Upper lobe of left lung (tissue), 6 donors: ENCODE results near the gene NANOGP8. TPM values are rescaled to one million over a fixed set of nuclear protein-coding genes. Genes with fewer than 3 reads are reported as not detected.
"Not testable (repeated sequence)": the region's sequence is repeated elsewhere in the genome, so short reads cannot be mapped to it uniquely, and the experiment has no call there.

Experiments
- ATAC-seq, 2 donors: fragments of 200-7000 bp; cut with Tn5 transposase; one replicate each; pipeline ENCODE4 v1.9.1; 2022; ENCODE audit warnings: mild to moderate bottlenecking in 2 of 2, moderate library complexity in 2 of 2; ENCODE audit not compliant: low FRiP score in 2 of 2
- DNase-seq, 2 donors: peaks; one replicate each; pipeline ENCODE4 v3.0.0-alpha.2; 2019 to 2020
- H3K27ac ChIP-seq, 4 donors: fragments of 200-600 bp; sonication (generic); one replicate each; pipeline ENCODE4 v1.5.1; 2016 to 2019
- H3K27me3 ChIP-seq, 4 donors: fragments of 200-600 bp; sonication (generic); one replicate each; pipeline ENCODE4 v1.5.1; 2017 to 2019
- H3K36me3 ChIP-seq, 4 donors: fragments of 200-600 bp; sonication (generic); one replicate each; pipeline ENCODE4 v1.5.1; 2016 to 2019
- H3K4me1 ChIP-seq, 4 donors: fragments of 200-600 bp; sonication (generic); one replicate each; pipeline ENCODE4 v1.5.1; 2018 to 2019
- H3K4me3 ChIP-seq, 4 donors: fragments of 200-600 bp; sonication (generic); one replicate each; pipeline ENCODE4 v1.5.1; 2017 to 2019; ENCODE audit warnings: mild to moderate bottlenecking in 2 of 4, moderate library complexity in 1 of 4
- H3K9me3 ChIP-seq, 4 donors: fragments of 200-600 bp; sonication (generic); one replicate each; pipeline ENCODE4 v1.5.1; 2018 to 2019
- EP300 ChIP-seq, 4 donors: sonication (generic); formaldehyde crosslinking; IDR thresholded peaks; one replicate each; pipeline ENCODE4 v1.5.1; 2017; ENCODE audit warnings: antibody characterized with exemption in 4 of 4, control low read depth in 2 of 4
- POLR2A ChIP-seq, 4 donors: fragments of 450-650 bp; IDR thresholded peaks; one replicate each; pipeline ENCODE4 v1.5.1; 2016 to 2017; ENCODE audit warnings: antibody characterized with exemption in 4 of 4, mild to moderate bottlenecking in 2 of 4
- POLR2AphosphoS5 ChIP-seq, 2 donors: sonication (generic); formaldehyde crosslinking; IDR thresholded peaks; one replicate each; pipeline ENCODE4 v1.5.1; 2017; ENCODE audit warnings: antibody characterized with exemption in 2 of 2
- WGBS, 2 donors: methylation state at CpG; one replicate each; pipeline ENCODE4 v1.1.5; 2017 to 2018; 5-methylcytosine and 5-hydroxymethylcytosine counted together
- total RNA-seq, 6 donors: library from RNA; depleted of rRNA in 4 of 6; stranded (reverse); fragments of >200 nt in 4 of 6; gene quantifications; one replicate each; pipeline versions ENCODE4 v1.1.0 to v1.2.1, GENCODE V29; 2016 to 2021
- TF ChIP-seq, protein P1 (sequence below), 6 experiments: fragments of 450-650 bp in 4 of 6; fragments of 200-600 bp in 2 of 6; sonication (generic) in 2 of 6; IDR thresholded peaks; one replicate each; pipeline ENCODE4 v1.5.1; 2016 to 2019; ENCODE audit warnings: antibody characterized with exemption in 6 of 6
- donor health status: DM: no; HTN: no; CAD: no; lungs with moderate emphysema.
- donor health status: DM: no; HTN: yes; CAD: no; lungs with severe emphysema.

The NANOGP8 gene
- total RNA-seq, 6 donors from 2014 or later = 0.46 to 8.4 (median 1.4) TPM; not detected in 1

DNA sequence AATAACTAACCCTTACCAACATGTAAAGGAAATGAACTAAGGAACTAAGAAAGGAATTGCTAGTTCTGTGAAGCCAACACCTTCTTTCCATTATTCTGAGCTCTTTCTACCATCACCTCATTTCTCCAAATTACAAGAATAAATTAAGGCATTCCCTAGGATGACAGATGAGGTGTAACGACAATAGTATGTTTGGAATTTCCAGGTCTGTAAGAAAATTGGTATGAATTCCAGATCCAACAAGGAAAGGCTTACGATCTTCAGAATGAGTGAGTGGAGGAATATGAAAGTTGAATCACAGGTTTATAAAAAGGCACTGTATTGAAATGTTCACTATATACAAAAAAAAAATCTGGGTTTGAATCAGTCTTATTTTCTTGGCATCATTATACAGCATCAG lies 4.5 kb upstream of the NANOGP8 start:
- H3K4me1 ChIP-seq = no peaks in the 10 kb centered on the region
- DNase-seq = no peak
- no peak overlapping the region for H3K27ac ChIP-seq
- WGBS, 2 donors = 73 to 77% methylated on average over 2 of the region's 2 CpGs
- no peaks in the 10 kb centered on the region for H3K27me3 ChIP-seq
- ATAC-seq = no peak
- H3K4me3 ChIP-seq = no peak overlapping the region
- H3K36me3 ChIP-seq = peaks cover 0 to 3% (median 0%) of the 10 kb centered on the region in 4 donors
- H3K9me3 ChIP-seq = no peaks in the 10 kb centered on the region
- TF ChIP-seq POLR2A (IDR thresholded peaks at IDR 0.05) = no peak
- no peak for TF ChIP-seq EP300 (IDR thresholded peaks at IDR 0.05)
- no peak for TF ChIP-seq POLR2AphosphoS5 (IDR thresholded peaks at IDR 0.05)
- TF ChIP-seq, protein P1, sequence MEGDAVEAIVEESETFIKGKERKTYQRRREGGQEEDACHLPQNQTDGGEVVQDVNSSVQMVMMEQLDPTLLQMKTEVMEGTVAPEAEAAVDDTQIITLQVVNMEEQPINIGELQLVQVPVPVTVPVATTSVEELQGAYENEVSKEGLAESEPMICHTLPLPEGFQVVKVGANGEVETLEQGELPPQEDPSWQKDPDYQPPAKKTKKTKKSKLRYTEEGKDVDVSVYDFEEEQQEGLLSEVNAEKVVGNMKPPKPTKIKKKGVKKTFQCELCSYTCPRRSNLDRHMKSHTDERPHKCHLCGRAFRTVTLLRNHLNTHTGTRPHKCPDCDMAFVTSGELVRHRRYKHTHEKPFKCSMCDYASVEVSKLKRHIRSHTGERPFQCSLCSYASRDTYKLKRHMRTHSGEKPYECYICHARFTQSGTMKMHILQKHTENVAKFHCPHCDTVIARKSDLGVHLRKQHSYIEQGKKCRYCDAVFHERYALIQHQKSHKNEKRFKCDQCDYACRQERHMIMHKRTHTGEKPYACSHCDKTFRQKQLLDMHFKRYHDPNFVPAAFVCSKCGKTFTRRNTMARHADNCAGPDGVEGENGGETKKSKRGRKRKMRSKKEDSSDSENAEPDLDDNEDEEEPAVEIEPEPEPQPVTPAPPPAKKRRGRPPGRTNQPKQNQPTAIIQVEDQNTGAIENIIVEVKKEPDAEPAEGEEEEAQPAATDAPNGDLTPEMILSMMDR (IDR thresholded peaks at IDR 0.05) = no peak

- Histone ChIP-seq H3K36me3 (peaks cover 0 to 3% (median 0%) of the 10 kb centered on the region in 4 donors), H3K27ac (no peak overlapping the region), H3K9me3 (no peaks in the 10 kb centered on the region), H3K4me1 (no peaks in the 10 kb centered on the region), H3K27me3 (no peaks in the 10 kb centered on the region), H3K4me3 (no peak overlapping the region)
- DNase-seq (no peak), ATAC-seq (no peak)
- 90 to 96% methylated on average over 1 of the region's 1 CpG for WGBS, 2 donors
- no peak for TF ChIP-seq POLR2AphosphoS5 (IDR thresholded peaks at IDR 0.05)
- TF ChIP-seq EP300 (IDR thresholded peaks at IDR 0.05) = no peak
- TF ChIP-seq POLR2A (IDR thresholded peaks at IDR 0.05) = no peak
- TF ChIP-seq, protein P1 (IDR thresholded peaks at IDR 0.05) = no peak
Observed at GRCh38 chr15:35088329-35088728, 3.2 kb upstream of the NANOGP8 start.

DNA sequence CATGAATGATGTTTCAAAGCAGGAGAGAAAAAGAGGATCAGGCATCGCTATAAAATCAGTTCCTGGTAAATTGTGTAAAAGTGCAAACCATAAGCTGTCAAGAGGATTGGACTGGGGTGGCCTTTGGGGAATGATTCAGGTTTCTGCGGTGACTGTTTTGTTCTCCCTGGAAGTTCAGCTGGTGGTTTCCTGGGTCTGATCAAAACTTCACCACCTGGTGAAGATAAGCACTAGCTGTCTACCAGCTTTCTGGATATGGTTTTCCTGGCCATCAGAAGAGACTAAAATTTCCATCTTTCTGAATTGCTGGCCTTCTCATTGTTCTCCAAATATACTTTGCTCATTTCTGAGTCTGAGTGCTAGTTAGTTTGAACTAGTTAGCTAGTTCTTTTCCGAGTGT lies 2.7 kb upstream of the NANOGP8 start:
- ATAC-seq (no peak), DNase-seq (no peak)
- no peaks in the 10 kb centered on the region for H3K27me3 ChIP-seq
- no peak overlapping the region for H3K4me3 ChIP-seq
- no peaks in the 10 kb centered on the region for H3K9me3 ChIP-seq
- H3K36me3 ChIP-seq = peaks cover 0 to 2% (median 0%) of the 10 kb centered on the region in 4 donors
- no peak overlapping the region for H3K27ac ChIP-seq
- TF ChIP-seq EP300 (IDR thresholded peaks at IDR 0.05) = no peak
- no peak for TF ChIP-seq POLR2A (IDR thresholded peaks at IDR 0.05)
- TF ChIP-seq POLR2AphosphoS5 (IDR thresholded peaks at IDR 0.05) = no peak
- TF ChIP-seq, protein P1 (IDR thresholded peaks at IDR 0.05) = no peak
- H3K4me1 ChIP-seq = no peaks in the 10 kb centered on the region
- 92 to 93% methylated on average over 3 of the region's 3 CpGs for WGBS, 2 donors

GRCh38 chr15:35082371-35083348 lies 2.4 kb downstream of the NANOGP8 start:
- H3K4me3 ChIP-seq, ATAC-seq, H3K9me3 ChIP-seq, H3K4me1 ChIP-seq, H3K27me3 ChIP-seq, H3K36me3 ChIP-seq, H3K27ac ChIP-seq: not testable (repeated sequence)
- DNase-seq = peak in 1 of 2 donors; percentile 74
- WGBS, 2 donors = 92 to 95% methylated on average over 12 to 36 of the region's 36 CpGs

DNA sequence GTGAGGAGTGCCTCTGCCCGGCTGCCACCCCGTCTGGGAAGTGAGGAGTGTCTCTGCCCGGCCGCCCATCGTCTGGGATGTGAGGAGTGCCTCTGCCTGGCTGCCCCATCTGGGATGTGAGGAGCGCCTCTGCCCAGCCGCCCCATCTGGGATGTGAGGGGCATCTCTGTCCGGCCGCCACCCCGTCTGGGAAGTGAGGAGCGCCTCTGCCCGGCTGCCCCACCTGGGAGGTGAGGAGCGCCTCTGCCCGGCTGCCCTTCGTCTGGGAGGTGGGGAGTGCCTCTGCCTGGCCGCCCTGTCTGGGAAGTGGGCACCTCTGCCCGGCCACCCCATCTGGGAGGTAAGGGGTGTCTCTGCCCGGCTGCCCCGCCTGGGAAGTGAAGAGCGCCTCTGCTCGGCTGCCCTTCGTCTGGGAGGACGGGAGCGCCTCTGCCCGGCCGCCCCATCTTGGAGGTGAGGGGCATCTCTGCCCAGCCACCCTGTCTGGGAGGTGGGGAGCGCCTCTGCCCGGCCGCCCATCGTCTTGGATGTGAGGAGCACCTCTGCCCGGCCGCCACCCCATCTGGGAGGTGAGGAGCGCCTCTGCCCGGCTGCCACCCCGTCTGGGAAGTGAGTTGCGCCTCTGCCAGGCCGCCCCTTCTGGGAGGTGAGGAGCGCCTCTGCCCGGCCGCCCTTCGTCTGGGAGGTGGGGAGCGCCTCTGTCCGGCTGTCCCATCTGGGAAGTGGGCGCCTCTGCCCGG lies 3.3 kb downstream of the NANOGP8 start:
- ATAC-seq, H3K36me3 ChIP-seq, H3K4me1 ChIP-seq, H3K27me3 ChIP-seq, H3K9me3 ChIP-seq, H3K27ac ChIP-seq, H3K4me3 ChIP-seq: not testable (repeated sequence)
- WGBS, 2 donors = 88% methylated on average over 41 of the region's 45 CpGs; no CpG with 5 or more reads in 1 of the 2 donors
- DNase-seq = peak in 1 of 2 donors; percentile 75
